DMS 273 (cell line): ENCODE data around the gene GMPS.
"Not testable (repeated sequence)": the region's sequence is repeated elsewhere in the genome, so short reads cannot be mapped to it uniquely, and the experiment has no call there.

Experiments used
- DNase-seq: peaks from one replicate; lab custom pipeline; 2025; ENCODE audit not compliant: unreplicated experiment; lab: John Stamatoyannopoulos, UW

The GMPS gene

GRCh38 chr3:155870133-155870944 is at the start of gene GMPS:
Gene GMPS (plus strand): TSS chr3:155870650. CDS start chr3:155870871, 221 bp downstream.
- DNase-seq: peak; percentile 99

- DNase-seq: not testable (repeated sequence)
Measured at GRCh38 chr3:155828490-155829098, 41.9 kb upstream of the GMPS start.

DNA sequence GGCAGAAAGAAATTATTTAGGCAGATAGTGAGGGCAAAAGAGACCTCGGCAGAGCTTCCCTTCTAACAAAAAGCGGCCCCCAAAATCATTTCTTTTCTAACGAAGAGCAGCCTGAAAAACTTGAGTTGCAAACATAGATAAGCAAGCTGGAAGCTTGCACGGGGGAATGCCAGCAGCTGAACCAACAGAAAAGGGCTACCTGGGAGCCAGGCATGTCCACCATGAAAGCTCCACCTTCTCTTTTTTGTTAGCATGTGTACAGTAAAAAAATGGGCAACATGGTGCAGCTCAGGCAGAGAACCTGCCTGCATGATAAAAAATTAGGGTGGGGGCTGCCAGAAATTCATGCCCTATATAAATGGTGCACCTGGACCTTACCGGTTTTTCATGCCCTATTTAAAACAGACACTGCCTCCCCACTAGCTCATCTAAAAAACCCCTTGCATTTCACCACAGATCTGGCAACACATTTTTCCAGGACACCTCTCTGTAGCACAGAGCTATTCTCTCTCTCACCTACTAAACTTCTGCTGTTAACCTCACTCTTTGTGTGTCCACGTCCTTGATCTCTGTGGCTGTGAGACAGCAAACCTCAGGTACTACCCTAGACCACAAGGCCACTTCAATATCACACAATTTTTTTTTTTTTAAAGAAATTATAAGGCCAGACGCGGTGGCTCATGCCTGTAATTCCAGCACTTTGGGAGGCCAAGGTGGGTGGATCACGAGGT is 34.9 kb upstream of the GMPS start:
- no peak for DNase-seq

- no peak for DNase-seq
Measured at GRCh38 chr3:155843569-155843968, 26.9 kb upstream of the GMPS start.

DNA sequence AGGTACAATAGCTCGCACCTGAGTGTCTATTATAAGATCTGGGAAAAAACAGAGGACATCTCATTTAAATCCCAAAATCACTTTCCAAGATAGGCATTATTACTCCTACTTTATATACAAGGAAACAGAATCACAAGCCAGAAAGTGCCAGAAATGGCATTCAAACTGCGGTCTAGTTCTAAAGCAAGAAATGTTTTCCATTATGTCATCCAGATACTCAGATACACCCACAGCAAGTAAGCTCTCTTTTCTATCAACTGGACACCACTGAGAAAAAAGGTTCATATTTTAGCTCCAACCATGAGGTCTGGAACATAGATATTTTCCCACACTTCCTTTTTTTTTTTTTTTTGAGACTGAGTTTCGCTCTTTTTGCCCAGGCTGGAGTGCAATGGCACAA is 24.3 kb upstream of the GMPS start:
- DNase-seq: no peak

- no peak for DNase-seq
Measured at GRCh38 chr3:155847993-155848392, 22.5 kb upstream of the GMPS start.

GRCh38 chr3:155849404-155849803 is 21.0 kb upstream of the GMPS start:
- not testable (repeated sequence) for DNase-seq

GRCh38 chr3:155852341-155852740 is 18.1 kb upstream of the GMPS start:
- DNase-seq: no peak

DNA sequence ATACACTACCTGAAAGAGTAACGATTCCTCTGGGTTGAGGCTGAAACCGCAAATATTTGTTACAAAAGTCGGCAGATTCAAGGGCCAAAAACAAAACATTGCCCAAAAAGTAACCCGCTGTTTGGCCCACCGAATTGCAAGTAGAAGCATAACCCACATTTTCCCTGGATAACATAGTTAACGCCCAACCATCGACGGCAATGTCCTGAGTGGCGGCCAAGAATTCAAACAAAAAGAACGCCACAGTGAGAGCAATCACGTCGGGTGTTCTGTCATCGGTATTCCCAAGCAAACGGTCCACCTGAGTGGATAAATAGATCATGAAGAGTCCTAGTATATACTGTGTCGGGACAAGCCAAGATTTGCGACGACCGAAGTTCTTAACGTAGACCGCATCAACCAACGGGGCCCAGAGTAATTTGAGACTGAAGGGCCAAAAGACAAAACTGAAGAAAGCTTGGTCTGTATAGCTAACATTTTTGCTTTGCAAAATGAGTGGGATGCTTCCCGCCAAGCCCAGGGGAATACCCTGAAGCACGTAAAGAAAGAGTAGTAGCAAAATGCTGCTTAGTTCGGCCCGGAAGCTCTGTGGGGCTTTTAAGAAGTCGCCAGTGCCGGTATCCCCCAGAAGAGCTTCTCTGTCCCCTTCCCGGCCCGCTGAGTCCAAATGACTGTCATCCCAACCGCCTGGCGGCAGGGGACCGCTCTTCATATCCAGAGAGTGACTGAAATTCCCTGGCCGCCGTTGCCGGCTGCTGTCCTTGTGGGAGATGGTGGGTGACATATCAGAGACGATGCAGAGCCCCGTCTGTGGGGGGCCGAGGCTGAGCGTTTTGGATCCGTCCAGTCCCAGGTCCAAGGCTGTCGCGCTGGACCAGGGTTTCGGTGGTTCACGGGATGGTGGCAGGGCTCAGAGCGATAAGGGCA is 17.0 kb upstream of the GMPS start:
- DNase-seq: peak; percentile 73

- peak; percentile 100 for DNase-seq
Measured at GRCh38 chr3:155854141-155854940, 16.1 kb upstream of the GMPS start, which contains the start of gene SLC33A1. Gene SLC33A1 (minus strand): TSS chr3:155854427. CDS start chr3:155853997, 430 bp downstream.

GRCh38 chr3:155859859-155860258 is 10.6 kb upstream of the GMPS start:
- DNase-seq: peak; percentile 60

DNA sequence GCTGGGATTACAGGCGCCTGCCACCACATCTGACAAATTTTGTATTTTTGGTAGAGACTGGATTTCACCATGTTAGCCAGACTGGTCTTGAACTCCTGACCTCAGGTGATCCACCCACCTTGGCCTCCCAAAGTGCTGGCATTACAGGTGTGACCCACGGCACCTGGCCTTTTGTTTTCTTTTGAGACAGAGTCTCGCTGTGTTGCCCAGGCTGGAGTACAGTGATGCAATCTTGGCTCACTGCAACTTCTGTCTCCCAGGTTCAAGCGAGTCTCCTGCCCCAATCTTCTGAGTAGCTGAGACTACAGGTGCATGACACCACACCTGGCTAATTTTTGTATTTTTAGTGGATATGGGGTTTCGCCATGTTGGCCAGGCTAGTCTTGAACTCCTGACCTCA is 10.0 kb upstream of the GMPS start:
- not testable (repeated sequence) for DNase-seq

- no peak for DNase-seq
Measured at GRCh38 chr3:155861476-155862183, 8.8 kb upstream of the GMPS start.

- DNase-seq: peak; percentile 72
Measured at GRCh38 chr3:155862290-155862982, 8.0 kb upstream of the GMPS start.

DNA sequence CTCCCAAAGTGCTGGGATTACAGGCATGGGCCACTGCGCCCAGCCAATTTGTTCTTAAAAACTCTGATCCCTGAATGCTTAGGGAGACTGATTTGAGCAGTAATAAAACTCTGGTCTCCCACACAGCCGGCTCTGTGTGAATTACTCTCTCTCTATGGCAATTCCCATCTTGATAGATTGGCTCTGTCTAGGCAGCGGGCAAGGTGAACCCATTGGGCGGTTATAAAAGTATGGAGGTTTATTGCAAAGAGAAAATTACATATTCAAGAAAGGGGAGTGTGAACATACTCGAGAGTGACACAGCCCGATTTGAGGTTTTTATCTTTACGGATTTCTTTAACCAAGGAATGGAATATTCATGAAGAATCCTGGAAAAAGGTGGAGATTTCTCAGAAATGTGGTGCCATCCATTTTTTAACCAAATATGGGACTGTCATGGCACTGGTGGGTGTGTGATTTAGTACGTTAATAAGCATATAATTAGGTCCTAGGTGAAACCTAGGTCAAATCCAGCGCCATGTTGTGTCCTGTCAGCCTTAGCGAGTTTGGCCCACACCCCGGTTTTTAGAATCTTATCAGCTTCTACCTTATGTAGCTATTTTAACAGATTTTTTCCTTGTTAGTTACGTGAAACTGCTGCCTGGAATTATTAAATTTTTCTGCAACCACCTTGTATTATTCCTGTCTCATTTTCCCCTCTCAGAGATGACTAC is 7.2 kb upstream of the GMPS start:
- no peak for DNase-seq

DNA sequence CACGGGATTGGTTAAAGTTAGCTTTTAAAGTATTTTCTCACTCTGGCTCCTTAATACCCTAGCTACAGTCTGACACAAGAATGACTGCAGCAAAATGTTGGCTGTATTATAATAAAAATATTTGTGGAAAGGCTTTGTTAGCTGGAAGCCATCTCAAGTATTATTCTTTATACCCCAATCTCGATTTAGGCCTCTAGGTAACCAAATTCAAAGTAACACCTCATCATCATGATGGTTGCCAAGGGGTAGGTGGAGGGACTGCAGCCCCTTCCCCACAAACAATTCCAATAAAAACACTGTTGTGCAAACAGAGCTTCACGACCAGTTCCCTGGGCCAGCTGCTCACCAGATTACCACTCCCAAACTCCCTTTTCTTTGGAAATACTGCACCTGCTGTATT is 759 bp upstream of the GMPS start:
- no peak for DNase-seq

DNA sequence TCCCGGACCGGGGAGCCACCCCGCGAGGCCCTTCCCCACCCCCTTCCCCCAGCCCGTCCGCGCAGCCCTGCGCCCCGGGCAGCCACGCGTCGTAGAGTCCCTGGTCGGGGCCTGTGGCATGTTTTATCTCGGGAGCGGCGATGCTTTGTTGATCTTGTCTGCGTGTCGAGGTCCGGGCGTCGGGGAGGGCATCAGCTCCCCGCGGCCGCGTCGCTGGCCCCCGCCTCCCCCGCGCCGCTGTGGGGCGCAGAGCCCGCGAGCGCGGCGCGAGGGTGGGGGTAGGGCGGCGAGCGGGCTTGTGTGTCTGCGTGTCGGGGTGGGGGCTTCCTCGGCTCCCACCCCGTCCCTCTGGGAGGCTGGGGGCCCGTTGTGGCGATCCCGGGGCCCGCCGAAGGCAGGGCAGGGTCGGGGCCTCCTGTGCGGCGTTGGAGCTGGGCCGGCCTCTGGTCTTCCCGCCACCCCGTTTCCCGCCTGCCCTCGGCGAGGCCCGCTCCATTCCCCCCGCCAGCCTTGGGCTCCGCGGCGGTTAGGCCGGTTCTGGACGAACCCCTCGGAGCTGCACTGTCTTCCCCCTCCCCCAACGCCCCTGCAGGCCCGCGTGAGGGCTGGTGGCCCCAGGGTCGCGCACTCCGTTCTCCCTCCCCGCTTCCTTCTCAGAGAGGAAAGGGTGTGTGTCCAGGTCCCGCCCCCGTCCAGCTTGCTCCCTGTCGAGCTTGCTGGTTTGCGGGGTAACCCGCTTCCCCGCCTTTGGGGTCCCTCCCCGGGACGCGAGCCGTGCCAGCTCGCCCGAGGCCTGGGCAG is 695 bp downstream of the GMPS start:
- peak; percentile 77 for DNase-seq
